Natural killer cell (primary cell): ENCODE measurements around the gene VPS13A. TPM values are rescaled to one million over a fixed set of nuclear protein-coding genes. Genes with fewer than 3 reads are reported as not detected.

Experiments used
- ATAC-seq, 3 donors: fragments of 150-1000 bp in 2 of 3; fragments of 200-7000 bp in 1 of 3; cut with Tn5 transposase; 1 replicate in 1 of 3; 2 replicates in 2 of 3; pipeline ENCODE4 v1.10.0; 2021; ENCODE audit warnings: mild to moderate bottlenecking in 2 of 3, moderate library complexity in 2 of 3
- DNase-seq, 2 donors: peaks; one replicate each; pipeline versions ENCODE4 v3.0.0 to v3.0.0-alpha.2; 2013 to 2021; ENCODE audit warnings: mixed read lengths in 1 of 2
- H3K27ac ChIP-seq: one replicate; pipeline ENCODE4 v1.5.1; 2013; ENCODE audit warnings: mild to moderate bottlenecking, low read length
- H3K27me3 ChIP-seq: one replicate; pipeline ENCODE4 v1.6.1; 2013; ENCODE audit warnings: low read length; ENCODE audit not compliant: control insufficient read depth, insufficient read depth
- H3K36me3 ChIP-seq: one replicate; pipeline ENCODE4 v1.6.1; 2013; ENCODE audit warnings: low read length; ENCODE audit not compliant: control insufficient read depth, insufficient read depth
- H3K4me1 ChIP-seq: one replicate; pipeline ENCODE4 v1.6.1; 2013; ENCODE audit warnings: low read length; ENCODE audit not compliant: control insufficient read depth, insufficient read depth
- H3K4me3 ChIP-seq: one replicate; pipeline ENCODE4 v1.5.1; 2013; ENCODE audit warnings: low read length
- H3K9me3 ChIP-seq: one replicate; pipeline ENCODE4 v1.6.1; 2013; ENCODE audit warnings: low read length; ENCODE audit not compliant: control insufficient read depth, insufficient read depth
- H3K27ac Mint-ChIP-seq, 2 donors: one replicate each; pipeline ENCODE4 v1.8.0; 2022; ENCODE audit warnings: mild to moderate bottlenecking in 2 of 2, mixed read lengths in 2 of 2, moderate library complexity in 1 of 2
- H3K27me3 Mint-ChIP-seq, 2 donors: one replicate each; pipeline ENCODE4 v1.8.0; 2022; ENCODE audit warnings: low read depth in 2 of 2, mixed read lengths in 2 of 2
- H3K36me3 Mint-ChIP-seq: one replicate; pipeline ENCODE4 v1.8.0; 2022; ENCODE audit warnings: mixed read lengths
- H3K4me1 Mint-ChIP-seq, 2 donors: one replicate each; pipeline ENCODE4 v1.8.0; 2022; ENCODE audit warnings: mixed read lengths in 2 of 2
- H3K4me3 Mint-ChIP-seq: one replicate; pipeline ENCODE4 v1.8.0; 2022; ENCODE audit warnings: mild to moderate bottlenecking, moderate library complexity, mixed read lengths
- H3K9me3 Mint-ChIP-seq, 2 donors: one replicate each; pipeline ENCODE4 v1.8.0; 2022; ENCODE audit warnings: mixed read lengths in 2 of 2
- CTCF ChIP-seq: fragments of 200-600 bp; IDR thresholded peaks from one replicate; pipeline ENCODE4 v1.8.0; 2022; ENCODE audit warnings: antibody characterized with exemption
- WGBS: methylation state at CpG from one replicate; pipeline ENCODE4 v1.1.7; 2013; ENCODE audit warnings: missing lambda C conversion rate; ENCODE audit not compliant: insufficient coverage; 5-methylcytosine and 5-hydroxymethylcytosine counted together
- intact Hi-C: fragments of 100-400 bp; cut with micrococcal nuclease; formaldehyde crosslinking; loops from one replicate; pipeline ENCODE4 v1.14.2; 2022
- total RNA-seq, 4 donors: library from RNA; stranded (reverse); fragments of 120-200 nt in 1 of 4; gene quantifications; one replicate each; pipeline versions ENCODE4 v1.2.3 to v1.2.4, GENCODE V29; 2013 to 2022

The VPS13A gene
- total RNA-seq, 3 donors from 2014 or later (not counting 1 experiment from before 2014, with no cell fraction given) = 54.7 to 74.2 (median 70.4) TPM

GRCh38 chr9:77161966-77162365 lies 15.4 kb upstream of the VPS13A start:
- H3K9me3 ChIP-seq = no peaks in the 10 kb centered on the region
- H3K4me3 ChIP-seq = no peak overlapping the region
- H3K4me1 ChIP-seq = no peaks in the 10 kb centered on the region
- H3K36me3 Mint-ChIP-seq = no peaks in the 10 kb centered on the region
- ATAC-seq (no peak), DNase-seq (no peak)
- no peaks in the 10 kb centered on the region for H3K4me1 Mint-ChIP-seq
- H3K27ac ChIP-seq = no peak overlapping the region
- no peak for TF ChIP-seq CTCF
- no peaks in the 10 kb centered on the region for H3K36me3 ChIP-seq
- peaks cover 12 to 32% of the 10 kb centered on the region in 2 donors for H3K27me3 Mint-ChIP-seq
- no peak overlapping the region for H3K4me3 Mint-ChIP-seq
- H3K27ac Mint-ChIP-seq = no peak overlapping the region
- WGBS = no CpG with 5 or more reads among the region's 1 CpG
- no peaks in the 10 kb centered on the region for H3K27me3 ChIP-seq
- no peaks in the 10 kb centered on the region for H3K9me3 Mint-ChIP-seq
- intact Hi-C loops = loop anchor here (10.0 kb wide), 1 partner anchor 63 kb away; no protein-coding TSS in a partner anchor

- no peak for TF ChIP-seq CTCF
- Histone ChIP-seq H3K27me3 (no peaks in the 10 kb centered on the region), H3K27ac (no peak overlapping the region), H3K4me1 (no peaks in the 10 kb centered on the region), H3K4me3 (no peak overlapping the region), H3K9me3 (no peaks in the 10 kb centered on the region), H3K36me3 (no peaks in the 10 kb centered on the region)
- H3K27ac Mint-ChIP-seq = no peak overlapping the region
- intact Hi-C loops = loop anchor here (10.0 kb wide), 1 partner anchor 62 kb away; no protein-coding TSS in a partner anchor
- ATAC-seq (no peak), DNase-seq (no peak)
- H3K9me3 Mint-ChIP-seq = no peaks in the 10 kb centered on the region
- H3K36me3 Mint-ChIP-seq = no peaks in the 10 kb centered on the region
- 94% methylated on average over 4 of the region's 4 CpGs for WGBS
- H3K27me3 Mint-ChIP-seq = peaks cover 12 to 32% of the 10 kb centered on the region in 2 donors
- no peak overlapping the region for H3K4me3 Mint-ChIP-seq
- no peaks in the 10 kb centered on the region for H3K4me1 Mint-ChIP-seq
Measured at GRCh38 chr9:77162366-77162765, 15.0 kb upstream of the VPS13A start.

- Mint-ChIP-seq H3K4me3 (no peak overlapping the region), H3K4me1 (no peaks in the 10 kb centered on the region), H3K27ac (no peak overlapping the region), H3K27me3 (peaks cover 12 to 23% of the 10 kb centered on the region in 2 donors), H3K36me3 (no peaks in the 10 kb centered on the region), H3K9me3 (no peaks in the 10 kb centered on the region)
- Histone ChIP-seq H3K4me1 (no peaks in the 10 kb centered on the region), H3K9me3 (no peaks in the 10 kb centered on the region), H3K36me3 (no peaks in the 10 kb centered on the region), H3K27ac (no peak overlapping the region), H3K27me3 (no peaks in the 10 kb centered on the region), H3K4me3 (no peak overlapping the region)
- WGBS = 94% methylated on average over 3 of the region's 4 CpGs
- no peak for TF ChIP-seq CTCF
- intact Hi-C loops = loop anchor here (10.0 kb wide), 1 partner anchor 61 kb away; no protein-coding TSS in a partner anchor
- no peak for DNase-seq
- no peak for ATAC-seq
Measured at GRCh38 chr9:77163884-77164283, 13.4 kb upstream of the VPS13A start.

- no peak for ATAC-seq
- Histone ChIP-seq H3K27ac (no peak overlapping the region), H3K4me1 (no peaks in the 10 kb centered on the region), H3K4me3 (no peak overlapping the region), H3K9me3 (no peaks in the 10 kb centered on the region), H3K27me3 (no peaks in the 10 kb centered on the region), H3K36me3 (no peaks in the 10 kb centered on the region)
- H3K36me3 Mint-ChIP-seq = no peaks in the 10 kb centered on the region
- DNase-seq = no peak
- no peaks in the 10 kb centered on the region for H3K4me1 Mint-ChIP-seq
- peaks cover 2 to 3% of the 10 kb centered on the region in 2 donors for H3K27me3 Mint-ChIP-seq
- no peak overlapping the region for H3K4me3 Mint-ChIP-seq
- H3K27ac Mint-ChIP-seq = no peak overlapping the region
- WGBS = 95% methylated on average over 4 of the region's 4 CpGs
- no peak for TF ChIP-seq CTCF
- H3K9me3 Mint-ChIP-seq = no peaks in the 10 kb centered on the region
- intact Hi-C loops = loop anchor here (2.0 to 10.0 kb wide), 2 partner anchors 59 to 291 kb away; no protein-coding TSS in a partner anchor
Measured at GRCh38 chr9:77166193-77166592, 11.1 kb upstream of the VPS13A start.
